Testis (tissue), 2 donors: ENCODE data around the gene INSC.

ENCODE experiments used
- POLR2A ChIP-seq: fragments of 450-650 bp; IDR thresholded peaks from one replicate; pipeline ENCODE4 v1.6.1; 2017; ENCODE audit warnings: antibody characterized with exemption, mild to moderate bottlenecking, moderate library complexity
- TF ChIP-seq, protein P1 (sequence below), 3 experiments: fragments of 450-650 bp in 2 of 3; fragments of 200-600 bp in 1 of 3; sonication (generic) in 1 of 3; IDR thresholded peaks; one replicate each; pipeline ENCODE4 v1.5.1; 2016 to 2019; ENCODE audit warnings: antibody characterized with exemption in 3 of 3, mild to moderate bottlenecking in 2 of 3, moderate library complexity in 1 of 3

- TF ChIP-seq, protein P1, sequence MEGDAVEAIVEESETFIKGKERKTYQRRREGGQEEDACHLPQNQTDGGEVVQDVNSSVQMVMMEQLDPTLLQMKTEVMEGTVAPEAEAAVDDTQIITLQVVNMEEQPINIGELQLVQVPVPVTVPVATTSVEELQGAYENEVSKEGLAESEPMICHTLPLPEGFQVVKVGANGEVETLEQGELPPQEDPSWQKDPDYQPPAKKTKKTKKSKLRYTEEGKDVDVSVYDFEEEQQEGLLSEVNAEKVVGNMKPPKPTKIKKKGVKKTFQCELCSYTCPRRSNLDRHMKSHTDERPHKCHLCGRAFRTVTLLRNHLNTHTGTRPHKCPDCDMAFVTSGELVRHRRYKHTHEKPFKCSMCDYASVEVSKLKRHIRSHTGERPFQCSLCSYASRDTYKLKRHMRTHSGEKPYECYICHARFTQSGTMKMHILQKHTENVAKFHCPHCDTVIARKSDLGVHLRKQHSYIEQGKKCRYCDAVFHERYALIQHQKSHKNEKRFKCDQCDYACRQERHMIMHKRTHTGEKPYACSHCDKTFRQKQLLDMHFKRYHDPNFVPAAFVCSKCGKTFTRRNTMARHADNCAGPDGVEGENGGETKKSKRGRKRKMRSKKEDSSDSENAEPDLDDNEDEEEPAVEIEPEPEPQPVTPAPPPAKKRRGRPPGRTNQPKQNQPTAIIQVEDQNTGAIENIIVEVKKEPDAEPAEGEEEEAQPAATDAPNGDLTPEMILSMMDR (IDR thresholded peaks at IDR 0.05) = no peak
- TF ChIP-seq POLR2A = no peak
Measured at GRCh38 chr11:15182372-15182771, 67.6 kb downstream of the INSC start.
